Fibroblast of skin of left biceps (primary cell): ENCODE results near the gene U2AF2.

Experiments
- DNase-seq, 2 experiments: peaks; one replicate each; pipeline ENCODE4 v3.0.0-alpha.2; 2013; ENCODE audit warnings: low read depth in 2 of 2

The U2AF2 gene

DNA sequence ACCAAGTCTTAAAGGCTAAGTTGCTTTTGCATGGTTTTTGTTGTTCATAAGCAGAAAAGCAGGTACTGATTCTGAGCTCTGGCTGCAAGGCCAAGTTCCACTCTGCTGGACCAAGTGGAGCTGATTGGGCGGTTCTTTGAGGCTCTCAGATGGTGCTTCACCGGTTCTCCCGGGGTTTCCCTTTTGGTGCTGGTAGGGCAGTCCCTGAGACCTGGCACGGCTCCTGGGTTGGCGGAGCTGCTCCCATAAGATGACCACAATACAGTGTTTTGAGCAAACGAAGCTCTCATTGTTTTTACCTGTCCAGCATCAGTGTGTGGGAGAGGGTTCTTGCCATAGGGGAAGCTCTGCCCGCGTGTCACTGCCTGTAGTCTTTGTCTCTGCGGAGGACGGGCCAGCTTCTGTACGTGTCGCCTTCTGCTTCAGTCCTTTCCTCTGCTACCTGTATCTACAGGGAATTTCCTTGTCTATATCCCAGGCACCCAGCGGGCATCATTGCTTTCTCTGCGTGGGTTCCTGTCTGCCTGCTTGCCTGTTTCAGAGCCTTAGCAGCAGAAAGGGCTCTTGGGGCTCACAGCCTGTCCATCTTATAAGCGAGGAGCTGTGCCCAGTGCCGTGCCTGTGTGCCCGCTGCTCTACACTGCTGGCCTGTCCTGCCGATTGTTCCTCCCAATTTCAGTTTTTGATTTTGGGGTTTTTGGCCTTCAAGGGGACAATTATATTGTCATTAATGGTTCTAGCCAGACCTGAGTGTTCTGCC is 2.3 kb downstream of the U2AF2 start:
- DNase-seq, result no peak

DNA sequence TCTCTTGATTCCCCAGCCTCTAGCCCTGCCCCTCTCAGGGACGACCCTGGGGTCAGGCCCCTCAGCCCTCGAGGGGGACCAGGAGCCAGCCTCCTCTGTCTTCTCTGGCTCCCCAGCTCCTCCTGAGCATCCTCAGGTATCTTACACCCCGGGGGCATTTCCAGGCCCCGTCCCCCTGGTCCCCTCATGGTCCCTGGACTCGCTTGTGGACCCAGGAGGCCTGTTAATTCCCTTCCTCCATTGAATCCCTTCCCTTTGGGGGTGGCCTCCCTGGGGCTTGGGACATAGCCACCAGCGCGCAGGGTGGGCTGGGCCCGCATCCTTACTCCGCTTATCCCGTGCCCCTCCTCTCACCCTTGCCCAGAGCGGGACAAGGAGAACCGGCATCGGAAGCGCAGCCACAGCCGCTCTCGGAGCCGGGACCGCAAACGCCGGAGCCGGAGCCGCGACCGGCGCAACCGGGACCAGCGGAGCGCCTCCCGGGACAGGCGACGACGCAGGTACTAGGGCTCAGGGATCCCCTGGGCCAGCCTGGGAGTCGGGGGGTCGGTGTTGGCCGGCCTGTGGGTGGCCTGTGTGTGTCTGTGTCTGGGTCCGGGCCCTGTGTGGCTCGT is 4.1 kb downstream of the U2AF2 start:
- DNase-seq, result no peak

DNA sequence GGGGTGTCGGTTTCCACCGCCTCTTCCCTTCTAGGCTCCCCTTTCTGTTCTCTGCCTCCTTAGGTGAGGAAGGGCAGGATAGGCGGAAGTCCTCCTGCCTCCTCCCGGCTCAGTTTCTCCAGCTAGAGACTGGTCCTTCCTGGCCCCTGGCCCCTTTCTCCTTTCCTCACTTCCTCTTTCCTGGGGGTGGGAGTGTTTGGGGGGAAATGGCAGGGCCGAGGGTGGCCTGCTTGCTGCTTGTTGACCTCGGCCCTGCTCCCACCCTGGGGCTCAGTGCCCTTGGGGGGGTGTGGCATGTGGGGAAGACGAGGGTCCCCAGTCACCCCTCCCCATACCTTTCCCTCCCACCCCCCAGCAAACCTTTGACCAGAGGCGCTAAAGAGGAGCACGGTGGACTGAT is 5.0 kb downstream of the U2AF2 start:
- DNase-seq, result no peak

DNA sequence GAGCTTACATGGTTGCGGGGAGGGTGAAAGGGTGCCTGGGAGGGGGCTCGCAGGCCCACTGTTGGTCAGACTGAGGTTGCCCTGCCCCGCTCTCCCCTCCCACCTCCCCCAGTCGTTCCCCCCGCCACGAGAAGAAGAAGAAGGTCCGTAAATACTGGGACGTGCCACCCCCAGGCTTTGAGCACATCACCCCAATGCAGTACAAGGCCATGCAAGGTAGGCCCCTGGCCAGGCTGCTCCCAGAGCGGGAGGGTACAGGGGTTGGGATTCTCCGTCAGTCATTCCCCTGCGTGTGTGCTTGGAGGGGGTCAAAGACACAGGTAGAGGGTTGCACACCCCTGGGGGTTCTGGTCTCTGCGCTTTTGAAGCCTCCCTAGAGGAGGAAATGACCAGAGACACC is 5.6 kb downstream of the U2AF2 start:
- DNase-seq, result no peak

DNA sequence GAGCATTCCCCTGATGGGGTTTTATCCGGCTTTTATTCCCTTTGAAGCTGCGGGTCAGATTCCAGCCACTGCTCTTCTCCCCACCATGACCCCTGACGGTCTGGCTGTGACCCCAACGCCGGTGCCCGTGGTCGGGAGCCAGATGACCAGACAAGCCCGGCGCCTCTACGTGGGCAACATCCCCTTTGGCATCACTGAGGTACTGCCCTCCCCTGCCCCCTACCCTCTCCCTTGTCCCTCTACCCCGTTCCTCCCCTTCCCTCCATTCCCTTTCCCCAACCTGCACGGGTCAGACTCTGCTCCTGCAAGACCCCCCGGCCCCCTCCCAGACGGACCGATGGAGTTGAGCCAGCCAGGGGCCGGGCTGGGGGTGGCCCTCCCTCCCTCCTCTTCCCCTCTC is 6.2 kb downstream of the U2AF2 start:
- no peak for DNase-seq

DNA sequence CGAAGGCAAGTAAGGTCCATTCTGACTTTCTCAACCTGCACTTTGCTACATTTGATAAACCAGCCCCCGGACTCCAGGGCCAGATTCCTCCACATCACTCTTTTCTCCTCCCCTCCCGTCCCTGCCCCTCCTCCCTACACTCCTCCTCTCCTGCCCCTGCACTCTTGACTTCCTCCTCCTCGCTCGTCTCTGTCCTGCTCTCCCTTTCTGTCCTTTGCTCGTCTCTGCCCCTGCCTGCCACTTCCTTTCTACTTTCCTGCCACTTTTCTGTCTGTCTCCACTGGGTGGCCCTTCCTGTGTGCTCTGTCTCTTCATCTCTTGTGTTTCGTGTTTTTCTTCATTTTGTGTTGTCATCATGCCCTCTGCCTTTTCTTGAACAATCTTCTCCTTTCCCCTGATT is 7.0 kb downstream of the U2AF2 start:
- no peak for DNase-seq

DNA sequence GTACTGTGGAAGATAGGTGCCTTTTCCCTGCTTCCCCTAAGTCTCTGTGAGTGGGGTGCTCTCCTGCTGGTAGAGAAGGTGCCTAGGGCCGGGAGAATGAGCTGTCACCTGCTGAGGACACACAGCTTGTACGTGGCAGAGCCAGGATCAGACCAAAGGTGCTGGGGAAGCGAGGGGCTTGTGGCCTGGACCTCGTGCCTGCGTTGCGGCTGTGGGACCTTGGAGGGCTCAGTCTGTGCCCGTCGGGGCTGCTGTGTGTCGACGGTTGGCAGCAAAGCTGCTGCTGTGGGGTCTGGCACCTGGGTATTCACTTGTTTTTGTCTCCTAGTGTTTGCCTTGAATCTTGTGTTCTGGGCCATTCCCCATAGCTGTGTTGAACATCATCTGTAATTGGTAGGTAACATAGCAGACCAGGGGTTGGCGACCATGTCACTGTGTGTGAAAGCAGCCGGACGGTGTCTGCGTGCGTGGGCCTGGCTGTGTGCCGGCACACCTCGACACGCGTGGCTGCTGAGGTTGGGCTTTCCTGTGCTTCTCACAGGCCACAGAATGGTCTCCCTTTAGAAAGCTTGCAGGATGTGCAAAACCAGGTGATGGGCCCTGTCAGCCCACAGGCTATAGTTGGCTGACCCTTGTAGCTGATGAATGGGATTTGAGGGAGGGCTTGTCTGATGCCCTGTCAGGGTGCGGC is 9.2 kb downstream of the U2AF2 start:
- DNase-seq, result no peak

DNA sequence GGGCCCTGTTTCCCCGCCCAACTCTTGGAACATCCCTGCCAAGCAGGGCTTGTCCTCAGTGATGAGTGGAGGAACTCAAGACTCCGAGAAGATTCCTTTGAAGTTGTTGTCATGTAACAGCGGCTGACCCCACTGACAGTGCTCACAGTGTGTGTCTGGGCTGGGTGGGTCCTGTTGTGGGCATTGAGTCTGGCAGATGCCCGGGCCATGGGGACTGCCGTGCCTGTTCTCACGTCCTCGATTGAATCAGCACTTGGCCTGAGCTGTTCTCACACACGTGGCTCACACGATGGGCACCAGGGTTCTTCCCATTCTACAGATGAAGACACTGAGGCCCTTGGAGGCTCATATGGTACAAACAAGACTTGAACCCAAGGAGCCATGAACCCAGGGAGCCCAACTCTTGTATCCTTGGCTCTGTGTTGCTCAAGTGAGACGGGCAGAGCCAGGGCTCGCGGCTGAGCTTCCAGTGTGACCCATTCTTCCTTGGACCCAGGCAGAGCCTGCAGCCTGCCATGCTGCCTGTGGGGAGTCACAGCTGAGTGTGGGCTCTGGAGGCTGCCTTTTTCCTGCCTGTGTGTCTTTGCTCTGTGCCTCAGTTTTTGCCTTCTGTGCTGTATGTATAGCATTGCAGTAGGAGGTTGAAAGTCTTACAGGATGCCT is 11.6 kb downstream of the U2AF2 start:
- DNase-seq, result no peak

DNA sequence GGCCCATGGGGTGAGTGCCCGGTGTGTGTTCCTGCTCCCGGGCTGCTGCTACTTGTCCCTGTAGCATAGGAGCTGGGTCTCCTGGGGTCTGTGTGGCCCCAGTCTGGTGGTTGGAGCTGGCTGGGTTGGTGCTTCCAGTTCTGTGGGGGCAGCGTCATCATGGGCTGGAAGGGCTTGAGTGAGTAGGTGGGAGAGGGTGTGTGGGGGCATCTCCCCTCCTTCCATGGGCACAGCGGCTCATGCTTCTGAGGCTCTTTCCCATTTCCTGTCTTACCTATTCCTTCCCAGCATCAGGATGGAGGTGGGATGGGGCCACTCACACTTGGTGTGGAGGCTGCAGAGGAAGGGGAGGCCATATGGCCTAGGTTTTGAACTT is 12.2 kb downstream of the U2AF2 start:
- no peak for DNase-seq

DNA sequence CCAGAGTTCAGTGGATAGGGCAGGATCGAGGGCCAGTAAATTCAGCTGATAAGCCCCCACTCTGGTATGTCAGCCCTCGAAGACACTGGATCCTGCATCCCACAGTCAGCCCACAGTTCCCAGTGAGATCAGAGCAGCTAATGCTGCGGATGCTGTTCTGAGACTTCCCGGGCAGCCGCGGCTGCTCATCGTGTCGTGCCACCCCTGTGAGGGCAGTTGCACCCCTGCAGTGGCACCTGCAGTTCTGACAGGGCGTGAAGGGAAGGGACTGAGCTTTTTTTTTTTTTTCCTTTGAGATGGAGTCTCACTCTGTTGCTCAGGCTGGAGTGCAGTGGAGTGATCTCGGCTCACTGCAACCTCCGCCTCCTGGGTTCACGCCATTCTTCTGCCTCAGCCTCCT is 12.7 kb downstream of the U2AF2 start:
- no peak for DNase-seq

DNA sequence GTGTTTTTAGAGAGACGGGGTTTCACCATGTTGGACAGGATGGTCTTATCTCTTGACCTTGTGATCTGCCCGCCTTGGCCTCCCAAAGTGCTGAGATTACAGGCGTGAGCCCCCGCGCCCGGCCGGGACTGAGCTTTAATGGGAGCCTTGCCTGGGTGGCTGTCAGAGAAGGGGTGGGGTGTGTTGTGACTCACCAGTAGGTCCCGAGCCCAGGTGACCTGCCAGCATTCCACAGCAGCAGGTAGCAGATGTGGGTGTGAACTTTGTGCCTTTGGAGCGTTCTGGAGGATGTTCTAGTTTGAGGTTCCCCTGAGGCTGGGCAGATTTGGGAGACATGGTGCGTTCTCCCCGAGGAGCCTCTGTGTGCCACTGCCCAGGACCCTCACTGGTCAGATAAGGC is 13.1 kb downstream of the U2AF2 start:
- DNase-seq, result no peak

DNA sequence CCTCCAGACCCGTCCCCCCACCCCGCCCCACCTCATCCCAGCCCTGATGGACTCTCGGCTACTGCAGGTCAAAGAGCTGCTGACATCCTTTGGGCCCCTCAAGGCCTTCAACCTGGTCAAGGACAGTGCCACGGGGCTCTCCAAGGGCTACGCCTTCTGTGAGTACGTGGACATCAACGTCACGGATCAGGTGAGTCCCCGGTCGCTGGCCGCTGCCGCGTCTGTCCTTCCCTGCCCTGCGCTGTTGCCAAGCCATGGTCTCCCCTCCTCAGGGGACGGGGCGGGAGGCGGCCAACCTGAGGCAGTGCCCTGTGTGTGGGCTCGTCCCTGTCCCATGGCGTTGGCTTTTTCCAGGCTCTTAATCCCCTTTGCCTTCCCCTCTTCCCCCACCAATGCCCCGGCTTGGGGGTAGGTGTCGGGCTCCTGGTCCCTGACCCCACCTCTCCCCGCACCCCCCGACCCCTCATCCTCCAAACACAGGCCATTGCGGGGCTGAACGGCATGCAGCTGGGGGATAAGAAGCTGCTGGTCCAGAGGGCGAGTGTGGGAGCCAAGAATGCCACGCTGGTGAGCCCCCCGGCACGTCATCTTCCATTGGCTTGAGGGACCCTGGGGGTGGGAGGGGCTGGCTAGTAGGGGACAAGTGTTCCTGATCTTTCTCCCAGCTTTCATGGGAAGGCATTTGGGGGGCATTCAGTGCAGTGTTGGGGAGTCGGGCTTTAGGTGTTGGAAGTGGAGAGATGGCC is 13.9 kb downstream of the U2AF2 start:
- DNase-seq, result no peak

DNA sequence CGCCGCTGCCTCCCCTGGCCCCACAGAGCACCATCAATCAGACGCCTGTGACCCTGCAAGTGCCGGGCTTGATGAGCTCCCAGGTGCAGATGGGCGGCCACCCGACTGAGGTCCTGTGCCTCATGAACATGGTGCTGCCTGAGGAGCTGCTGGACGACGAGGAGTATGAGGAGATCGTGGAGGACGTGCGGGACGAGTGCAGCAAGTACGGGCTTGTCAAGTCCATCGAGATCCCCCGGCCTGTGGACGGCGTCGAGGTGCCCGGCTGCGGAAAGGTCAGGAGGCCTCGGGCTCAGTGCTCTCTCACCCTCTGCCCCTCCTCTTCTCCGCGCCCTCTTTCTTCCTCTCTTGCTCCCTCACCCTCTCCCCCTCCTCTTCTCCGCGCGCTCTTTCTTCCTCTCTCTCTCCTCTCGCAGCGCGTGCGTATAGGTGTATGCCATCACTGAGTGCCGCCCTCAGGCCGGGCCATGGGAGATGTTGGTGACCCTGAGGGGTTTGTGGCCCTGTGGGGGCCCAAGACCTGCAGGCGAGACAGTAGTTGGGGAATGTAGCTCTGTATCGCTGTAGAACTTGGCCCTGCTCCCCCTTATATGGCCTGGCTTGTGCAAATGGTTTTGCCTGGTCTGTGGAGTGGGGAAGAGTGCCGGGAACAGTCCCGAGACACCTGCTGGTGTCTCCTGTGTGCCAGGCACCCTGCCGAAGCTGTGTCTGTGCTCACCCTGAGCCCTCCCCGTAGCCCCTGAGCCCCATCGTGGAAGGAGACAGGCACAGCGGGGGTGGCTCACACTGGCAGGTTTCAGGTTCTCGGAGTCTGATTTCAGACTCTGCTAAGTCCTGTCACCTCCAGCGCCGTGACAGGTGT is 14.8 kb downstream of the U2AF2 start:
- DNase-seq, result no peak

DNA sequence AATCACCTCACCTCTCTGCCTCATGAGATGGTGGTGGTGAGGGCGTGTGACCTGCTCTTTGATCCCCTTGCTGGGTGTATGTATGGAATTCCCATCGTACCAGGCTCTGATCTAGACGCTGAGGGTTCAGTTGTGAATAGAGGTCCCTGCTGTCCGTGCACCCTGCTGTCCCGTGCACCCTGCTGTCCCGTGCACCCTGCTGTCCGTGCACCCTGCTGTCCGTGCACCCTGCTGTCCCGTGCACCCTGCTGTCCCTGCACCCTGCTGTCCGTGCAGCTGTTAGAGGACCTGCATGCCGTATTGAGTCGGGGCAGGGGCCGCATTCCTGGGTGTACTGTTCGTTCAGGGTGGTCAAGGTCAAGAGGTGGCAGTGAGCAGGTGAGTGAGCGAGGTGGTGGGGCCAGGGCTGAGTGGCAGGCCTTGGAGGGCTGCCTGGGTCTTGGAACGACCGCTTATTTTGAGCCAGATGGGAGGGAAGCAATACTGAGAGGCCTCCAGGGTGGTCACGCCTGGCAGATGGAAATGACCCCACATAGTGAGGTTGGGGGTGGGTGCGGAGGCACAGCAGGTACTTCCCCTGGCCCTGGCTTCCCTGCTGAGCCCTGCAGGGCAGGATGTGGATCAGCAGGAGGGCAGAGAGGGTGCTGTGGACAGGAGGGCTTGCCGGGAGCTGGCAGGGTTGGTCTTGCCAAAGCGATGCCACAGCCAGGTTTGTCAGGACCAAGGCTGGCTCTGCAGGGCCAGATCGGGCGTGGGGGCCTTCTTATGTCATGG is 15.6 kb downstream of the U2AF2 start:
- no peak for DNase-seq

DNA sequence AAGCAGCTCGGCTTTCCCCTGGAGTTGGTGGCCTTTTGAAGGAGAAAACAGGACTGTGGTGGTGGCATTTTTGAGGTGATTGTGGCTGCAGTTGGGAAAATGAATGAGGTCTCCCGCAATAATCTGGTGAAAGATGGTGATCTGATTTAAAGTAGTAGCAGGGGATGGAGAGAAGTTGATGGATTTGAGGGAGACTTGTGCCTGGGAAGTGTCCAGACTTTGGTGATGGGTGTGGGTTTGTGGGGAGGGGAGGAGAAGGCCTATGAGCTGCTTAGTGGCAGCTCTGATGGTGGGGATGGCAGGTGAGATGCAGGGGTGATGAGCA is 16.2 kb downstream of the U2AF2 start:
- DNase-seq, result no peak

DNA sequence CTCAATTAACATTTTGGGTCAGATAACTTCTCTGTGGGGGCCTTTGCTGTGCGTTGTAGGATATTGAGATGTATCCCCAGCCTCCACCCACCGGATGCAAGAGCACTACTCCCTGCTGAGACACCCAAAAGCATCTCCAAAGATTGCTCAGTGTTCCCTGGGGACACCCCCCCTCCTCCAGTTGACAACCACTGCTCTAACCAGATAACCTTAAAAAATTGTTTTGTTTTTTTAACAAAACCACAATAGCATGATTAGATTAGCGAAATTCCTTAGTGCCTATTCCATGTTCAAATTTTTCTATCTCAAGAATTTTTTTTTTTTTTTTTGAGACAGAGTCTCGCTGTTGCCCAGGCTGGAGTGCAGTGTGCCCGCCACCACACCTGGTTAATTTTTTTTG is 17.6 kb downstream of the U2AF2 start:
- DNase-seq, result no peak

DNA sequence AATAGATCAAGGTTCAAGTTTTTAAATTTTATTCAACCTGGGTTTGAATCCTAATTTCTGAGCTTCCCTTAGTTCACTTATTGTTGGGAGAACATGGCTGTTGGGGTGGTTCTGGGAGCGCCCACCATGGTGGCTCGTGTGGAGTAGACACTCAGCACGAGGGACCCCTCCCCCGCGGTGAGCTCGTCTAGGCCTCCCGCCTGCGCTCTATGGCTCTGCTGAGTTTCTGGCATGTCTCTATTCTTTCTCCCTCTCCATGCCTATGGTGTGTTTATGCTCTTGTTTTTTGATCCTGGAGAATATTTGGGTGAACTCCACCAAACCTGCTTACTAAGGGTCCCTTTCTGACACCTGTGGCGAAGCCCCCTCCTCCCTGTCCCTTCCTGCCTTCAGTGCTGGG is 18.6 kb downstream of the U2AF2 start:
- DNase-seq, result no peak

DNA sequence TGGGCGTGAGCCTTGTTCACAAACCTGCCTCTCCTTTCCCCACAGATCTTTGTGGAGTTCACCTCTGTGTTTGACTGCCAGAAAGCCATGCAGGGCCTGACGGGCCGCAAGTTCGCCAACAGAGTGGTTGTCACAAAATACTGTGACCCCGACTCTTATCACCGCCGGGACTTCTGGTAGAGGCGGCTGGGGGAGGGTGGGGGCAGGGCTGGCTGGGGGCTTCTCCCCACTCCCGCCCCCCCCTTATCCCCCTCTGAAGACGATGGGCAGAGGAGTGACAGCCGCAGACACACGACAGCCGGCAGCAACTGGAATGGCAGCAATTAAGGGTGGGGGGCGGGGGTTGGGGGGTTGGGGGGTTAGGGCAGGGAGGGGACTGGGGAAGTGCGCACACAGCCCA is 19.1 kb downstream of the U2AF2 start:
- no peak for DNase-seq

DNA sequence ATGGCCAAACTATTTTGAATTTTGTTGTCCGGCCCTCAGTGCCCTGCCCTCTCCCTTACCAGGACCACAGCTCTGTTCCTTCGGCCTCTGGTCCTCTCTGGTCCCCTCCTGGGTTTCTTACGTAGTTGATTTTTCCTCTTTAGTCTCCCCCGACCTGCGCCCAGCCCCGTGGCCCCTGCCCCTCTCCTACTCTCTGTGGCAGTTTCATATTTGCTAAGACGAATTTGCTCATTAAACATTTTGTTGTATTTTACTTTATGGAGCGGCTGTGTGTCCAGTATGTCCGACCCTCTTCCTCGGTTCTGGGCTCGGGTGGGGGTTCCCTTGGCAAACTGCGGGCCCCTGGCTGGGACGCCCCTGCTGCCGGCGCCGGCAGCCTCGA is 19.6 kb downstream of the U2AF2 start:
- DNase-seq, result no peak

DNA sequence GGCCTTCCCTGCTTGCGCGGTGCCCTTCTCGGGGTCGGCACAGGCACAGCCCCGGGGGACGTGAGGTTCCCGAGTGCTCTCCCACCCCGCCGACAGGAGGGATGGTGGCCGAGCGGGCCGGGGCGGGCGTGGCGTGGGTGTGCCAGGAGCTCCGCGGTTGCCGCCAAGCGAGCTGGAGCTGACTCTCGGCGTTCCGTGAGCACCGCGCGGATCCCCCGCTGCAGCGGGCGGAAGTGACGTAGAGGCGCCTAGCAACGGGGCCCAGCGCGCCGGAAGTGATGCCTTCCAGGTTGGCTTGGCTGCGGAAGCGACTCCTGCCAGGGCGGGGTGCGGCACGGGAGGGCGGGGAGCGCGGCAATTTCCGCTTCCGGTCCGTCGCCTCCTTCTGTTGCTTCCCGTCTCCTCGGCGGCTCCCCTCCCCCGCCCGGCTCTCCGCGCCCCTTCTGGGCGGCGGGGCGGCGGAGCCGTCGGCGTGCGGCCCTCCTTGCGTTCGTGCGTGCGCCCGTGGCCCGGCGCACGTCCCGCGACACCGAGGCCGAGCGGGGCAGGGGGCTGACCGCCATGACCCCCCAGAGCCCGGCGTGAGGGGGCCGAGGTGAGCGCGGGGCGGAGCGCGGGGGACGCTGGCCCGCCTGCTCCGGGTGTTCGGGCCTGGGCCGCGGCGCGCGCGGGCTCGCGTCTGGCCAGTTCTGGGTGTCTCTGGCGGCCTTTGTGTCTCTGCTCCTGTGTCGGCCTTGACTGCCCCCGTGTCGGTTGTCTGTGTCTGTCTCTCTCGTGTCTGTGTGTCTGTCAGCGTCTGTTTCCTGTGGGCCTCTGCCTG is 20.2 kb downstream of the U2AF2 start, which contains the start of gene EPN1:
TSS of gene EPN1 (plus strand) at position 386 of the 820 bp plus-strand sequence. CDS start 3,402 bp downstream, outside the sequence.
- DNase-seq, result peak; percentile 85 to 88
